Activated CD8-positive, alpha-beta memory T cell treated with anti-CD3 and anti-CD28 coated beads, Interleukin-2, amount 50 U/mL, for 48 hours (primary cell): ENCODE measurements around the gene PRR12.
"Not testable (repeated sequence)": the region's sequence is repeated elsewhere in the genome, so short reads cannot be mapped to it uniquely, and the experiment has no call there.

Experiments used
- DNase-seq: peaks from one replicate; pipeline ENCODE4 v3.0.0-alpha.2; 2020

The PRR12 gene

DNA sequence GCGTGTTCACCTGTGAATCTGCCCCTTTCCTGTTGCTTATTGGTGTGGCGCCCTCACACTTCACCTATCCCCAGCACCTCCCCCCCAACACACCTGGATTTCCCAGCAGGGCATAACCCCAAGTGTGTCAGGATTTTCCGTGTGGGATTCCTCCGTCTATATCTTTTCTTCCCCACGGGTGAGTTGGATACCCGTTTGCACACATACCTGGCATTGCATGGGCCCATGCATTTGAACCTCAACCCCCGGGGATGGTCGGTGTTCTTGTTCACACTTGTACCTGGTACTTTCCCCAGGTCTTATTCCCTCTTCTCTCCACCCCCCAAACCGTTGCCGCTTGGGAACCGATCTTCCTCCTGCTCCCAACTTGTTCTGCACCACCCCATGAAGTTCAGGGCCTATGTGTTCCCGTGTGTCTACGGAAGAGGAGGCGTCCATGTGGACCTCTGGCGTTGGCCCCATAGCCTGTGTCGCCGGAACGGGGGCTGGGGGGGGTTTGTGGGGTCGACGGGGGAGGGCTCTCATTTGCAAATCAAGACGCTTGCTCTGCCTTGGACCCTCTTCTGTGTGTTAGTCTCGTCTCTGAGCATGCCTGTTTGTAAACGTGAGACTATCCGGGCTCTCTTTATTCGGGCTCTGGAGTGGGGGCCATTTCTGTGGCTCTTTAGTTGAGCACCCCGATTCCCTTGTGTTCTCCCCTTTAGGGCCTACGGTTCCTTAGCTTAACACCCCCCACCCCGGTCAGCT is 1.7 kb downstream of the PRR12 start:
- peak; percentile 67 for DNase-seq

DNA sequence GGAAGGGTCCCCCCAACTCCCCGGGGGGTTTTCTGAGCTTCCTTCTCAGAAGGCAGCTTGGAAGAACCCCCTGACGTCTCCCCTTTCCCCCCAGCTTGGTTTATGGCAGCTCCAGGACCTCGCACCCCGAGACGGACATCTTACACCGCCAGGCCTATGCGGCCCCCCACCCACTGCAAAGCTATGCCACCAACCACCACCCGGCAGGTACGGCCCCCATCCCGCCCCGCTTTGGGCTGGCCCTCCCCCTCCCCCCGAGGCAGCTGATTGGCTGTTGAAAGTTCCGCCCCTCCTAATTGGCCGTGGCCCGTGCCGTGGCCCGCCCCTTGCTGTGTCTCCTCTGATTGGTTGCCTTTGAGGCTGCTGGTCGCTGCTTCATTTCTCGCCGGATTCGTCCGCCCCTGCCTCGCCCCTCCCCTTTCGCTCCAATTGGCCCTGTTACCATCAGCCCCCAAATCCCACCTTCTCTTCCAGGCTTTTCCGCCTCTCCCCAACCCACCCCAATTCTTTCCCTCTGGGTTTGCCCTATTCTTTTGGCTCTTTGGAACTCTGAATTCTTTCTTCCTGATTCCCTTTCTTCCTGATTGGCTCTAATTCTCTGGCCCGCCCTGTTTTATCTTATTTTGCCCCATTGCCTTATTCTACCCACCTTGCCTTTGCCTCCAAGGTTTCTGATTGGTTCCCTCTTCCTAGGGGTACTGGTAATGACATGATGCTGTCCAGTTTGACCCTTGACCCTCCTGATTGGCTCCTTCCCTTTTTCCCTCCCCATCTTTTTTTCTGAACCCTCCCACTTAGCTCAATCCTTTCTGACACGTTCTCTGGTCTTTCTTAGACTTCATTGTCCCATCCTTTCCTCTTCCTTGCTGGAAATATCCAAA is 2.5 kb downstream of the PRR12 start:
- DNase-seq: peak; percentile 95

DNA sequence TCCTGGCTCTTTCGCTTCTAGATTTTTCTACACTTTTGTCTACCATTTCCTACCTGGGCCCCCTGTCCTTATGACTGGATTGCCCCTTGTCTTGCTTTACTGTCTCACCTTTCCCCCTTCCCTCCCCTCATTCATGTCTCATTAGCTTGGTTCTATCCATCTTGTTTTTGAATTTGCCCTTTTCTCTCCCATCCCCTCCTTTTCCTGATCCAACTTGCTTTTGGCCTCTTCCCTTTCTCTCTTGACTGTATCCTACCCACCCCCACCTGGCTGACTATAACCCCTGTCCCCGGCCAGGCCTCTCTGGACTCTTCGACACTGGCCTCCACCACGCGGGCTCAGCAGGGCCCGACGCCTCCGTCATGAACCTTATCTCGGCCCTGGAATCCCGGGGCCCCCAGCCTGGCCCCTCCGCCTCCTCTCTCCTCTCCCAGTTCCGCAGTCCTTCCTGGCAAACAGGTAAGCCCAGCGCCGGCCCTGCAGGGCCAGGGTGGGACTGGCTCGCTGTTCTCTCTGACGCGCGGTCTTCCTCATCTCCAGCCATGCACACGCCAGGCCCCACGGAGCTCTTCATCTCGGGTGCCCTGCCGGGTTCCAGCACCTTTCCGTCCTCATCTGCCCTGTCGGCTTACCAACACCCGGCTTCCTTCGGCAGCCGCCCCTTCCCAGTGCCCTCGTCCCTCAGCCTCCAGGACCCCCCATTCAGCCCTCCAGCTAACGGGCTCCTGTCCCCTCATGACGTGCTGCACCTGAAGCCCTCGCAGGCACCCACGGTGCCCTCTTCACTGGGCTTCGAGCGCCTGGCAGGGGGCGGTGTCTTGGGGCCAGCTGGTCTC is 3.4 kb downstream of the PRR12 start:
- no peak for DNase-seq

DNA sequence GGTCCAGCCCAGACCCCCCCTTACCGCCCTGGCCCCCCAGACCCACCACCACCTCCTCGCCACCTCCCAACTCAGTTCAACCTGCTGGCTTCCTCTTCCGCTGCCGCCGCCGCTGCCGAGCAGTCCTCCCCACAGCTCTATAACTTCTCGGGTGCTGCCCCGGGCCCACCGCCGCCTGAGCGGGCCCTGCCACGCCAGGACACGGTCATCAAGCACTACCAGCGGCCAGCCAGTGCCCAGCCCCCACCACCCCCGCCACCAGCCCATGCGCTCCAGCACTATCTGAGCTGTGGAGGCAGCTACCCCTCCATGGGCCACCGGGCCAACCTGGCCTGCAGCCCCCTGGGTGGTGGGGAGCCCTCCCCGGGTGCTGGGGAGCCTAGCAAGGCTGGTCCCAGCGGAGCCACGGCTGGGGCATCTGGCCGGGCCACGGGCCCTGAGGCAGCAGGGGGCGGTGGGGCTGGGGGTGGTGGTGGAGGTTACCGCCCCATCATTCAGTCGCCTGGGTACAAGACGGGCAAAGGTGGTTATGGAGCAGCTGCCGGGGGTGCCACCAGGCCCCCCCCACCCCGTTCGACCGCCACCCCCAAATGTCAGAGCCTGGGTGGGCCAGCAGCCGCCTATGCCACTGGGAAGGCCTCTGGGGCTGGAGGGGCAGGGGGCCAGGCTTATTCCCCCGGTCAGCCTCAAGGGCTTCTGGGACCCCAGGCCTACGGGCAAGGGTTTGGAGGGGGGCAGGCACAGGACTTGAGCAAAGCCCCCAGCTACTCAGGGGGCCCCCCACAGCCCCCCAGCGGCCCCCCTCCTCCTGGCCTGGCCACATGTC is 4.2 kb downstream of the PRR12 start:
- no peak for DNase-seq

DNA sequence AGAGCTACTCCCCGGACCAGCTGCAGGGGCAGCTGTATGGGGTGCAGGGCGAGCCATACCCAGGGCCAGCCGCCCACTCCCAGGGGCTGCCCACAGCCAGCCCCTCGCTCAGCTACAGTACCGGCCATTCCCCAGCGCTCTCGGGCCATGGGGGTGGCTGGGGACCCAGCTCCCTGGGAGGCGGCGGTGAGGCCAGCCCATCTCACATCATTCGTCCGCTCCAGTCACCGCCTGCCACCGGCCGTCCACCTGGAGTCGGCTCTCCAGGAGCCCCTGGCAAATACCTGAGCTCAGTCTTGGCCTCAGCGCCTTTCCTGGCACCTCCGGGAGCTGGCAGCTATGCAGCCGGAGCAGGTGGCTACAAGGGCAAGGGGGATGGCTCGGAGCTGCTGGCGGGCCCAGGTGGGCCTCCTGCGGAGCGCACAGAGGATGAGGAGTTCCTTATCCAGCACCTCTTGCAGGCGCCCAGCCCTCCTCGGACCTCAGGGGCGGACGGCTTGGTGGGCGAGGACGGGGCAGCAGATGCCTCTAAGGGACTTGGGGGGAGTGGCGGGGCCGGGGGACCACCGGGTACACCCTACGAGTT is 4.9 kb downstream of the PRR12 start:
- DNase-seq: no peak

DNA sequence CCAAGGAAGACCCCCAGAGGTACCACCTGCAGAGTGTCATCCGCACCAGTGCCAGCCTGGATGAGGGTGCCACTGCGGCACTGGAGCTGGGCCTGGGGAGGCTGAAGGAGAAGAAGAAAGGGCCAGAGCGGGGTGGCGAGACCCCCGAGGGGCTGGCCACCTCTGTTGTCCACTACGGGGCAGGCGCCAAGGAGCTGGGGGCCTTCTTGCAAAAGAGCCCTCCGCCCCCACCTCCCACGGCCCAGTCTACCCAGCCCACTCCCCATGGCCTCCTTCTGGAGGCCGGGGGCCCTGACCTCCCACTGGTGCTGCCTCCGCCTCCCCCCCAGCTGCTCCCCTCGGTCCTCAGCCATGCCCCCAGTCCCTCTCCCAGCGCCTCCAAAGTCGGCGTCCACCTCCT is 5.4 kb downstream of the PRR12 start:
- DNase-seq: no peak

DNA sequence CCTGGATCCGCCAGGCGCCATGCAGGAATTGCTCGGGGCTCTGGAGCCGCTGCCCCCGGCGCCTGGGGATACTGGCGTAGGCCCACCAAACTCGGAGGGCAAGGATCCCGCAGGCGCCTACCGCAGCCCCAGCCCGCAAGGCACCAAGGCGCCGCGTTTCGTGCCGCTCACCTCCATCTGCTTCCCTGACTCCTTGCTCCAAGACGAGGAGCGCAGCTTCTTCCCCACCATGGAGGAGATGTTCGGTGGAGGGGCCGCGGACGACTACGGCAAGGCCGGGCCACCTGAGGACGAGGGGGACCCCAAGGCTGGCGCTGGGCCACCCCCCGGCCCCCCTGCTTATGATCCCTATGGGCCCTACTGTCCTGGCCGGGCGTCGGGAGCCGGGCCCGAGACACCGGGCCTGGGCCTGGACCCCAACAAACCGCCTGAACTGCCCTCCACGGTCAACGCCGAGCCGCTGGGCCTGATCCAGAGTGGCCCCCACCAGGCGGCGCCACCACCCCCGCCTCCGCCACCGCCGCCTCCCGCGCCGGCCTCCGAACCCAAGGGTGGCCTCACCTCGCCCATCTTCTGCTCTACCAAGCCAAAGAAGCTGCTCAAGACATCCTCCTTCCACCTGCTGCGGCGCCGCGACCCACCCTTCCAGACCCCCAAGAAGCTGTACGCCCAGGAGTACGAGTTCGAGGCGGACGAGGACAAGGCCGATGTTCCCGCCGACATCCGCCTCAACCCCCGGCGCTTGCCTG is 6.1 kb downstream of the PRR12 start:
- DNase-seq: no peak

DNA sequence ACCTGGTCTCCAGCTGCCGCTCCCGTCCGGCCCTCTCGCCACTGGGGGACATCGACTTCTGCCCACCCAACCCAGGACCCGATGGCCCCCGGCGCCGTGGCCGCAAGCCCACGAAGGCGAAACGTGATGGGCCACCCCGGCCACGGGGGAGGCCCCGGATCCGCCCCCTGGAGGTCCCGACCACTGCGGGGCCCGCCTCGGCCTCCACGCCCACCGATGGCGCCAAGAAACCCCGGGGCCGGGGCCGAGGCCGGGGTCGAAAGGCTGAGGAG is 6.7 kb downstream of the PRR12 start:
- DNase-seq: no peak

DNA sequence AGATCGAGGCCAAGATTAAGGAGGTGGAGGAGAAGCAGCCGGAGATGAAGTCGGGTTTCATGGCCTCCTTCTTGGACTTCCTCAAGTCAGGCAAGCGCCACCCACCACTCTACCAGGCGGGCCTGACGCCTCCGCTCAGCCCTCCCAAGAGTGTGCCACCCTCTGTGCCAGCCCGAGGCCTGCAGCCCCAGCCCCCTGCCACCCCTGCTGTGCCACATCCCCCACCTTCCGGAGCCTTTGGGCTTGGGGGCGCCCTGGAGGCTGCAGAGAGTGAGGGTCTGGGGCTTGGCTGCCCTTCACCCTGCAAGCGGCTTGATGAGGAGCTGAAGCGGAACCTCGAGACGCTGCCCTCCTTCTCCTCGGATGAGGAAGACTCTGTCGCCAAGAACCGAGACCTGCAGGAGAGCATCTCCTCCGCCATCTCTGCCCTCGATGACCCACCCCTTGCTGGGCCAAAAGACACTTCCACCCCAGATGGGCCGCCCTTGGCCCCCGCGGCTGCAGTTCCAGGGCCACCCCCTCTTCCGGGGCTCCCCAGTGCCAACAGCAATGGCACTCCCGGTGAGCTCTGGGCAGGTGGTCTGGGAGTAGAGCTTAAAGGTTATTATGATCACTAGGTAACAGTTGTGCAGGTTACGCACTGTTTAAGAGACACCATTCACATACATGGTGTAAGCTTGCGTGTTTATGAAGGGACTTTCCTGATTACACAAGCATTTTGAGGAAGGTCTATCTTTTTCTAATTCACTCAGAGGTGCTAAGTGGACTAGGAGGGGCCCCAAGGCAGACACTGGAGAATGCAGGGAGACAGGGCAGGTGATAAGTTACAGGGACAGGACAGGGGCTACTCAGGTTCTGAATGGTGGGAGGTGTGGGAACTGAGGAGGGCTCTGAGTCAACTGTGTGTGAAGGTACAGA is 8.7 kb downstream of the PRR12 start:
- no peak for DNase-seq

DNA sequence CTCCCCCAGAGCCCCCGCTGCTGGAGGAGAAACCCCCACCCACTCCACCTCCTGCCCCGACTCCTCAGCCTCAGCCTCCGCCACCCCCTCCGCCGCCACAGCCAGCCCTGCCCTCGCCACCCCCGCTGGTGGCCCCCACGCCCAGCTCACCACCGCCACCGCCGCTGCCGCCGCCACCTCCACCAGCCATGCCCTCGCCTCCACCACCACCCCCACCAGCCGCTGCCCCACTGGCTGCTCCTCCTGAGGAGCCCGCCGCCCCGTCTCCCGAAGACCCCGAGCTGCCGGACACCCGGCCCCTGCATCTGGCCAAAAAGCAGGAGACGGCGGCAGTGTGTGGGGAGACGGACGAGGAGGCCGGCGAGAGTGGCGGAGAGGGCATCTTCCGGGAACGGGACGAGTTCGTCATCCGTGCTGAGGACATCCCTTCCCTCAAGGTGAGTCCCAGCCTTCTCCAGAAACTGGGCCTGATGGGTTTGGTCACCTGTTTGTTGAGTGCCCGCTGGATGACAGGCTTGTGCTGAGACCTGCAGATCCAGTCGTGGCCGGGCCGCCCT is 10.6 kb downstream of the PRR12 start:
- DNase-seq: no peak

DNA sequence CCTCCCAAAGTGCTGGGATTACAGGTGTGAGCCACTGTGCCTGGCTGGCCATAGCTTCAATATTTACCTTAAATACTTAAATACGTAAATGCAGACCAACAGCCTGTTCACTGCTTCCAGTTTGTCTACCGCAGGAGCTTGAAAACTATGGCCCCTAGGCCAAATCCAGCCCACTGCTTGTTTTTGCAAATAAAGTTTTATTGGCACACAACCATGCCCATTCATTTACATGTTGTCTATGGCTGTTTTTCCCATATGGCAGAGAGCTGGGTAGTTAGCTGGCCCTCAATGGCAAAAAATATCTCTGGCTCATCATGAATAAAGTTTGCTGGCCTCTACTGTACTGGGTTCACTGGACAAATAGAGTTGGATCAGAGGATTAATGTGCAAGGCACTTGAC is 11.8 kb downstream of the PRR12 start:
- no peak for DNase-seq

DNA sequence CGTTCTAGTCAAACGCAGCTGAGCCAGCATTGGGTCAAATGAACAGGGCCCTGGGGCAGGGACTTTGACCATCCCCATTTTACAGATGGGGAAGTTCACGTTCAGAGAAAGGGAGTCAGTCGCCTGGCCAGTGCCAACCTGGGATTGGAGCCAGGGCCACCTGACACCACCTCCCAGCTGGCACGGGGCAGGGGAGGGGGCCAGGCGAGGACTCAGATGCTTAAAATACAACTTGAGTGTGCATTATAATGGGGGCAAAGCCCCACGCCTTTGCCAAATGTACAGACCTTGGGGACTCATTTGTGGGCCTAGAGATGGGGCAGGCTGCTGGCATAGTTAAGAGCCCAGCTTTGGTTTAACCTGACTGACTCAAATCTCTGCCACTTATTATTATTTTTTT is 14.6 kb downstream of the PRR12 start:
- DNase-seq: no peak

DNA sequence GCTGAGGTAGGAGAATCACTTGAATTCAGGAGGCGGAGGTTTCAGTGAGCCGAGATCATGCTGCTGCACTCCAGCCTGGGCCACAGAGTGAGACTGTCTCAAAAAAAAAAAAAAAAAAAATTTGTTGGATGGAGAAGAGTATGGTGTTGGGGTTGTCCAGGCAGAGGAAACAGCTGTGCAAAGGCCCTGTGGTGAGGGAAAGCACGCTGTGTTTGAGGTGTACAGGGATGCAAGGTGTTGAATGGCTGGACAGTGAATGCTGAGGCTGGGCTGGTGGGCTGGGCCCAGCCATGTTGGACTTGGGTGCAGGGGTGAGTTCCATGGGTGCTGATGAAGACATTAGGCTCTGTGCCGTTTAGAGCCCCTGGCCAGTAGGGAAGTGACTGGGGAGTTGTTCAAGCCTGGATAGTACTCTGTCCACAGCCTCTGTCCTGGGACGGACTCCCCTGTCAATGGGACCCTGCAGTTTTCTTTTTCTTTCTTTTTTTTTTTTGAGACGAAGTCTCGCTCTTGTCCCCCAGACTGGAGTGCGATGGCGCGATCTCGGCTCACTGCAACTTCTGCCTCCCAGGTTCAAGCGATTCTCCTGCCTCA is 18.6 kb downstream of the PRR12 start:
- DNase-seq: no peak

DNA sequence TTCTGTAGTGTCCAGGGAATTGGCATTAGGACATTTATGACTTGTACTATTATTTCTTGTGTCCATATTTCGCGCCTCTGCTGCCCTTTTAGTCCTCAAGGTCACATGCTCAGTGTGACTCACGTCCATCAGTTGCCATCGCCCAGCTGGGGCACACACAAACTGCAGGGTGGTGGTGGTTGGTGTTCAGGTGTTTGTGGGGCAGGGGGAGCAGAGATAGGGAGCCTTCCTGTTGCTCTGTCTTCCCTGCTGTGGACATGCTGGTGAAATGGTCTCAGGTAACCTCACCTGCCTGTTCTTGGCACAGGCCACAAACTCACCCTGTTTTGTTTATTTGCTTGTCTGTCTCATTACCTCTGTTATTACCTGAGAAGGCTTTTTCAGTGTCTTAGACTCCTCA is 22.4 kb downstream of the PRR12 start:
- DNase-seq: no peak

DNA sequence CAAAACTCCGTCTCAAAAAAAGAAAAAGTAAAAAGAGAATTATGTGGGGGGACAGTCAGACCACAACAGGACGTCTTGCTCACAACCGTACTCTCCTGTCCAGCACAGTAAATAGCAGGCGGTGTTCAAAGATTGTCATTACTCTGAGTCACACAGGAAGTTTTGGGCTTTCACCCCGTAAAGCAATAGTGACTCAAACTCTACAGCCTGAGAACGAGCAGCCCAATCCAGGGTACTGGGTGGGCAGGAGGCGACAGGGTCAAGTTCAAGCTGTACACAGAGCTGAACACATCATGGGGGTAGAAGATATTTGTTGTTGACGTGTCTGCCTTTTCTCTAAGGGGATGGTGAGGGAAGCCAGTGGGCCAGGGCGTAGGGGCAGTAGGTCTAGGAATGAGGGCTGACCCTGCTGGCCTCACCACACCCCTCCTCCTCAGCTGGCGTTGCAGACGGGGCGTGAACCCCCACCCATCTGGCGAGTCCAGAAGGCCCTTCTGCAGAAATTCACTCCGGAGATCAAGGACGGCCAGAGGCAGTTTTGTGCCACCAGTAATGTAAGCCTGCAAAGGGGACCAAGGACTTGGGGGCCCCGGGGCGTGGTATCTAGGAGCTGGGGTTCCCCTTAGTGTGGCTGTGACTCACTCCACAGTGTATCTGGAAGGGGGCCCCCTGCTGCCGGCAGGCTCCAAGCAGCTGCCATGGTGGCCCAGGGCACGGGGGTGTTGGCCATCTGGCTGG is 23.3 kb downstream of the PRR12 start:
- DNase-seq: peak; percentile 68

DNA sequence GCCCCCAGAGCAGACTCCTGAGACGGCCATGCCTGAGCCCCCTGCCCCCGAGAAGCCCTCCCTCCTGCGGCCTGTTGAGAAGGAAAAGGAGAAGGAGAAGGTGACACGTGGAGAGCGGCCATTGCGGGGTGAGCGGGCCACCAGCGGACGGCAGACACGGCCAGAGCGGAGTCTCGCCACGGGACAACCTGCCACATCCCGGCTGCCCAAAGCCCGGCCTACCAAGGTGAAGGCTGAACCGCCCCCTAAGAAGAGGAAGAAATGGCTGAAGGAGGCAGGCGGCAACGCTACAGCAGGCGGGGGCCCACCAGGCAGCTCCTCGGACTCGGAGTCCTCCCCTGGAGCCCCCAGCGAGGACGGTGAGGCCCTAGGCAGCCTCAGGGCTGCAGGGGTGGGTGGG is 24.9 kb downstream of the PRR12 start:
- no peak for DNase-seq

DNA sequence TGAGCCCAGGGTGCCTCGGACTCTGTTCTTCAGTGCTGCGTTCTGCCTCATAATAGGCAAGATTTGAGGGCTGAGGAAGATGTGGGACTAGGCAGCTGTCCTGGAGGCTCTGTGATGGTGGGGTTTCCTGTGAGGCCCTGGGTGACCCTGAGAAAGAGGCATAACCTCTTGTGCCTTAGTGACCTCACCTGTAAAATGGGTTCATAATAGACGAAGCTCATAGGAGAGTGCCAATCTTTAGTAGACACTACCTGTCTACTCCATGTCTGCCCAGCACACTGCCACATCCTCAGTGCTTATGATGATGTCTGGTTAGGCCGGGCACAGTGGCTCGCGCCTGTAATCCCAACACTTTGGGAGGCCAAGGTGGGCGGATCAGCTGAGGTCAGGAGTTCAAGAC is 25.6 kb downstream of the PRR12 start:
- no peak for DNase-seq

DNA sequence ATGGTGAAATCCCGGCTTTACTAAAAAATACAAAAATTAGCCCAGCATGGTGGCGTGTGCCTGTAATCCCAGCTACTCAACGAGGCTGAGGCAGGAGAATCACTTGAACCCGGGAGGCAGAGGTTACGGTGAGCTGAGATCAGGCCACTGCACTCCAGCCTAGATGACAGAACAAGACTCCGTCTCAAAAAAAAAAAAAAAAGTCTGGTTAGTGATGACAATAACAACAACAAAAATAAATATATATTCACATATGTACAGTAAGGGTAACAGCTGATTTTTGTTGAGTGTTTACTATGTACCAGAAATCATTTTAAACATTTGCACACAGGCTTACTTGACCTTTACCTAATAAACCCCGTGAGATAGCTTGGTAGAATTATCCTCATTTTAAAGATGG is 26.0 kb downstream of the PRR12 start:
- DNase-seq: no peak

DNA sequence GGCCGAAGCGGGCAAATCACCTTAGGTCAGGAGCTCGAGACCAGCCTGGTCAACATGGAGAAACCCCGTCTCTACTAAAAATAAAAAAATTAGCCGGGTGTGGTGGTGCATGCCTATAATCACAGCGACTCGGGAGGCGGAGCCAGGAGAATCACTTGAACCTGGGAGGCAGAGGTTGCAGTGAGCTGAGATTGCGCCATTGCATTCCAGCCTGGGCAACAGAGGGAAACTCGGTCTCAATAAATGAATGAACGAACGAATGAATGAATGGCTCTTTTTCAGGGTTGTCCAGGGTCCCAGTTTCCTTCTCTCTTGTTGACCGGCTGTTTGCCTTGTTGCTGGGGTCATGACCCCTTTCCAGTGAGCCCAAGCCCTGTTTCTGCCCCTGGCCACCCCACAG is 26.9 kb downstream of the PRR12 start:
- DNase-seq: not testable (repeated sequence)
